SH-SY5Y (cell line): Measurements from ENCODE around the gene CDH22.

Source experiments
- GATA2 ChIP-seq: IDR thresholded peaks from 2 replicates; pipeline ENCODE4 v1.6.1; 2011; ENCODE audit warnings: mild to moderate bottlenecking, low read depth, low read length
- GATA3 ChIP-seq: IDR thresholded peaks from 2 replicates; pipeline ENCODE4 v1.6.1; 2011; ENCODE audit warnings: low read depth, mild to moderate bottlenecking, low read length, moderate library complexity

GRCh38 chr20:46267108-46268105 lies 40.9 kb downstream of the CDH22 start:
- TF ChIP-seq GATA2 (no peak), GATA3 (no peak)
